GM13977 (cell line): ENCODE data around the gene BCO2.
A peak's percentile ranks its signal among the peaks of the same experiment; 100 is the strongest.

Experiments
- DNase-seq: peaks from one replicate; pipeline ENCODE4 v3.0.0; 2012; ENCODE audit warnings: low spot score
- in situ Hi-C: fragments of 300-500 bp; cut with MboI; formaldehyde crosslinking; loops from one replicate; pipeline ENCODE4 v1.12.0; 2022; ENCODE audit warnings: low sequenced_read_pairs, low pct_unique_long_range_greater_than_20kb, mixed read lengths, inconsistent platforms; ENCODE audit not compliant: unreplicated experiment
- TF ChIP-seq, protein P1 (sequence below): IDR thresholded peaks from 2 replicates; pipeline ENCODE4 v1.5.1; 2012; ENCODE audit warnings: mild to moderate bottlenecking, control low read depth; ENCODE audit not compliant: insufficient read depth; ENCODE audit errors: extremely low read depth, missing control alignments

BCO2 gene, protein sequence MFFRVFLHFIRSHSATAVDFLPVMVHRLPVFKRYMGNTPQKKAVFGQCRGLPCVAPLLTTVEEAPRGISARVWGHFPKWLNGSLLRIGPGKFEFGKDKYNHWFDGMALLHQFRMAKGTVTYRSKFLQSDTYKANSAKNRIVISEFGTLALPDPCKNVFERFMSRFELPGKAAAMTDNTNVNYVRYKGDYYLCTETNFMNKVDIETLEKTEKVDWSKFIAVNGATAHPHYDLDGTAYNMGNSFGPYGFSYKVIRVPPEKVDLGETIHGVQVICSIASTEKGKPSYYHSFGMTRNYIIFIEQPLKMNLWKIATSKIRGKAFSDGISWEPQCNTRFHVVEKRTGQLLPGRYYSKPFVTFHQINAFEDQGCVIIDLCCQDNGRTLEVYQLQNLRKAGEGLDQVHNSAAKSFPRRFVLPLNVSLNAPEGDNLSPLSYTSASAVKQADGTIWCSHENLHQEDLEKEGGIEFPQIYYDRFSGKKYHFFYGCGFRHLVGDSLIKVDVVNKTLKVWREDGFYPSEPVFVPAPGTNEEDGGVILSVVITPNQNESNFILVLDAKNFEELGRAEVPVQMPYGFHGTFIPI

DNA sequence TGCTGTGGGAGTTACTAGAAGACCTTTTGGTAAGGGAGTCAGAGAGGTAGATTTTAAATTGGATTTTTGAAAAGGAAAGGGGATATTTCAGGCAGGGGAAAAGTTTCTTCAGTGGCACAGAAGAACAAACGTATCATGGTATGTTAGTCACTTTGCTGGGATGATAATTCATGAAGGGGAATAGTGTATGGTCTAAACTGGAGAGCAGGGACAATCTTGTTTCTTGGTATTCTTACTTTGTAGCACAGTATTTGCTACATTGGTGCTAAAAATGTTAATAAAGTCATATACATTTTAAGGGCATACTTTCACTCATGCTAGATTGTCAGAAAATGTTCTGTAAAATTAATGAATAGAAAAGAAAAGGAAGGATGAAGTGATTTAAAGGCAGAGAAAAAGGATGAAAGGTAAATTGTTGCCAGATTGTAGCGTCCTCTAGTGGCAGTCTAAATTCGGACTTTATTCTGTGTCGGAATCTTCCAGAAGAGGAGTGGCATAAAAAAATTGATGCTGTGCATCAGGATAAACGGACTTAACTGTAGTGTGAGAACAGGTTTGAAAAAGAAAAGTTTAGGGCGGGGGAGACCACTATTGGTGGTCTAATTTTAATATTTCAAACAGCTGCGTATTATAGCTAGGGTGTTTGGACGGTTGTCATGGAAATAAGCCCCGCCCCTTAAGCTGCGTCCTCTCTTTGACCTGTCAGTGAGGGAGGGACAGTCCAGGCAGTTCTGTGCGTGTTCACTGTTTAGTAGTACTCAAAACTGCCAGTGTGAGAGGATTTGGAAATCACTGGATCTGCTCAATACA lies at the start of gene BCO2:
TSS of gene BCO2 (plus strand) at position 724 of the 810 bp plus-strand sequence. CDS start 90 bp downstream, outside the sequence.
- in situ Hi-C loops: no loop called here
- DNase-seq: peak; percentile 39
- TF ChIP-seq, protein P1, sequence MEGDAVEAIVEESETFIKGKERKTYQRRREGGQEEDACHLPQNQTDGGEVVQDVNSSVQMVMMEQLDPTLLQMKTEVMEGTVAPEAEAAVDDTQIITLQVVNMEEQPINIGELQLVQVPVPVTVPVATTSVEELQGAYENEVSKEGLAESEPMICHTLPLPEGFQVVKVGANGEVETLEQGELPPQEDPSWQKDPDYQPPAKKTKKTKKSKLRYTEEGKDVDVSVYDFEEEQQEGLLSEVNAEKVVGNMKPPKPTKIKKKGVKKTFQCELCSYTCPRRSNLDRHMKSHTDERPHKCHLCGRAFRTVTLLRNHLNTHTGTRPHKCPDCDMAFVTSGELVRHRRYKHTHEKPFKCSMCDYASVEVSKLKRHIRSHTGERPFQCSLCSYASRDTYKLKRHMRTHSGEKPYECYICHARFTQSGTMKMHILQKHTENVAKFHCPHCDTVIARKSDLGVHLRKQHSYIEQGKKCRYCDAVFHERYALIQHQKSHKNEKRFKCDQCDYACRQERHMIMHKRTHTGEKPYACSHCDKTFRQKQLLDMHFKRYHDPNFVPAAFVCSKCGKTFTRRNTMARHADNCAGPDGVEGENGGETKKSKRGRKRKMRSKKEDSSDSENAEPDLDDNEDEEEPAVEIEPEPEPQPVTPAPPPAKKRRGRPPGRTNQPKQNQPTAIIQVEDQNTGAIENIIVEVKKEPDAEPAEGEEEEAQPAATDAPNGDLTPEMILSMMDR: peak; percentile 75

GRCh38 chr11:112127056-112127455 lies 48.3 kb upstream of the BCO2 start:
- TF ChIP-seq, protein P1: no peak
- in situ Hi-C loops: no loop called here
- no peak for DNase-seq

- in situ Hi-C loops: no loop called here
- TF ChIP-seq, protein P1: no peak
- DNase-seq: no peak
These were observed 46.7 kb upstream of the BCO2 start for GRCh38 chr11:112128483-112129121.

DNA sequence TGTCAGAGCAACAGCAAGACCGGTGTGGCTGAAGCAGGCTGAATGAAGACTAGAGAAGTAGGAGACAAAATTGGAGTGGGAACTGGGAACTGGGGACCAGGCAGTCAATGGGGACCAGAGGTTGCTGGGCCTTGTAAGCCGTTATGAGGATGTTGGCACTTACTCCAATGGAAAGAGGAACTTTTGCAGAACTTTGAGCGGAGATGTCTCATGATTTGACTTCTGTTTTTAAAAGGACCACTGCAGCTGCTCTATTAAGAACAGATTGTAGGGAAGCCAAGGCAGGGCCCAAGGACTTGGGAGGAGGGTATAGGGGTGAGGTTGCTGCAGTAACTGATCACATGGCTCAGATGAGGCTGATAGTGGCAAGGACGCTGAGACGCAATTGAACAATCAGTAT lies 45.7 kb upstream of the BCO2 start:
- DNase-seq: no peak
- in situ Hi-C loops: no loop called here

DNA sequence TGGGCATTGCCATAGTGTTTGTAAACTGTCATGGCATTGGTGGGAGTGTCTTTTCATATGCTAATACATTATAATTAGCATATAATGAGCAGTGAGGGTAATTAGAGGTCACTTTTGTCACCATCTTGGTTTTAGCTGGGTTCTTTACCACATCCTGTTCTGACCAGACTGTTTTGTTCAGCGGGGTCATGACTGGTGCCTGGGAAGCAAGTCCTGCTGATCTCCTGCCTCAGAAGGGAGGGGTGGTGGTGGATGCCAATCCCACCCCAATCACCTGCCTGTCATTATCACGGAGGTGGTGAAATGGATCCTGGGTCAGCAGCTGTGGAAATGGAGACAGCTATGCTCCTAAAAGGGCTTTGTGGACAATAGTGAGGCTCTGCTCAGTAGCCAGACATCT lies 42.6 kb upstream of the BCO2 start:
- no peak for DNase-seq
- in situ Hi-C loops: no loop called here
- TF ChIP-seq, protein P1: no peak

More for the DNA sequence above, 45.7 kb upstream of the BCO2 start:
- TF ChIP-seq, protein P1: no peak

DNA sequence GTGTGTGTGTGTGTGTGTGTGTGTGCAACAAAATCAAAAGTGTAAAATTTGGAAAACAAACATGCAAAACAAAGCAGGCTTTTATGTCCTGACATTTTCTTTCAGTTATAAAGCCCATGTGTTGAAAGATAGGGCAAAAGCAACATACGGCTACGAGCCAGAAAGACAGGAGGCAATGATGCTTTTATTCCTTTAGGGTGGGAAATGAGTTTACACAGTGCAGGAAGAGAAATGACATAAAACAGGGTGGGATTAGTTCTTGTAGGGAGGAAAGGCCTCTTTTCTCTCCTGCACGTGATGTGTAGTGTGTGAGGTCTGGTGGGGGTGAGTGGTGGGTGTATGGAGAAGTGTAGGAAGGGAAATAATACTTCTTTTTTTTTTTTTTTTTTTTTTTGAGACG lies 40.8 kb upstream of the BCO2 start:
- TF ChIP-seq, protein P1: no peak
- DNase-seq: no peak
- in situ Hi-C loops: no loop called here
